GM12875 (cell line): ENCODE data around the gene EXD3.
"Not testable (repeated sequence)": the region's sequence is repeated elsewhere in the genome, so short reads cannot be mapped to it uniquely, and the experiment has no call there.

Experiments
- H3K4me3 ChIP-seq: one replicate; pipeline ENCODE4 v1.5.1; 2011; ENCODE audit warnings: low read depth, low read length, control low read depth
- CTCF ChIP-seq: IDR thresholded peaks from 2 replicates; pipeline ENCODE4 v1.5.1; 2011; ENCODE audit warnings: low read depth, mild to moderate bottlenecking, control low read depth, inconsistent platforms, low read length, moderate library complexity, borderline replicate concordance; ENCODE audit not compliant: insufficient read depth

Gene EXD3

GRCh38 chr9:137266162-137266527 lies 156.8 kb downstream of the EXD3 start:
- TF ChIP-seq CTCF = no peak
- no peak overlapping the region for H3K4me3 ChIP-seq

DNA sequence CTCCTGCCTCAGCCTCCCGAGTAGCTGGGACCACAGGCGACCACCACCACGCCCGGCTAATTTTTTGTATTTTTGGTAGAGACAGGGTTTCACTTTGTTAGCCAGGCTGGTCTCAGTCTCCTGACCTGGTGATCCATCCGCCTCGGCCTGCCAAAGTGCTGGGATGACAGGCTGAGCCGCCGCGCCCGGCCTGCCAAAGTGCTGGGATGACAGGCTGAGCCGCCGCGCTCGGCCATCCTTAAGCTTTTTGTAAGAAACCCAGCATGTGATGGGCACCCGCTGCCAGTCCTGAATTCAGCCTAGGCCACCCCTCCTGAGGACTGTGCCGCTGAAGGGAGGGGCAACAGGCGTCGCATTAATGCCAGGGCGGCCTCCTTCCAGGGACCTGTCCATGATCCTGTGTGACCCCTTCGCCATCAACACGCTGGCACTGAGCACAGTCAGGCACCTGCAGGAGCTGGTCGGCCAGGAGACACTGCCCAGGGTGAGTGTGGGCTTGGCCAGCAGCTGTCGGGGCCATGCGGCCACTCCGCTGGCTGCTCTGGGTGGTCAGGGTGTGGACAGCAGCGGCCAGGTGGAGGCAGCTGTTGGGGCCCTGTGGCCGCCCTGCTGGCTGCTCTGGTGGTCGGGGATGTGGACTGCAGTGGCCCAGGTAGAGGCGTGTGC lies 157.3 kb downstream of the EXD3 start:
- H3K4me3 ChIP-seq = no peak overlapping the region
- no peak for TF ChIP-seq CTCF

GRCh38 chr9:137264067-137264466 lies 158.9 kb downstream of the EXD3 start:
- no peak overlapping the region for H3K4me3 ChIP-seq
- TF ChIP-seq CTCF = no peak

- TF ChIP-seq CTCF = no peak
- no peak overlapping the region for H3K4me3 ChIP-seq
Measured at GRCh38 chr9:137263506-137263905, 159.5 kb downstream of the EXD3 start.

GRCh38 chr9:137262909-137263285 lies 160.1 kb downstream of the EXD3 start:
- no peak for TF ChIP-seq CTCF
- H3K4me3 ChIP-seq = no peak overlapping the region

GRCh38 chr9:137262173-137262908 lies 160.6 kb downstream of the EXD3 start:
- H3K4me3 ChIP-seq = not testable (repeated sequence)
- peak; percentile 28; the same call in 1 of the 2 replicates for TF ChIP-seq CTCF
